Myometrial cell (primary cell): ENCODE measurements around the gene CTNNB1. TPM values are rescaled to one million over a fixed set of nuclear protein-coding genes. Genes with fewer than 3 reads are reported as not detected.

ENCODE experiments used
- total RNA-seq: library from RNA; depleted of rRNA; stranded (reverse); fragments of >200 nt; gene quantifications from 2 replicates; pipeline ENCODE4 v1.2.3, GENCODE V29; 2015

The CTNNB1 gene
- total RNA-seq = 417 and 460 TPM in 2 replicates

GRCh38 chr3:41198950-41199865 is at the start of gene CTNNB1:
Gene CTNNB1 (plus strand): TSS chr3:41199505. CDS start chr3:41224069, 24,564 bp downstream.

